Right lobe of liver (tissue), 4 donors: Measurements from ENCODE around the gene PAK5.

ENCODE experiments used
- POLR2A ChIP-seq: fragments of 450-650 bp; IDR thresholded peaks from one replicate; pipeline ENCODE4 v1.6.1; 2017; ENCODE audit warnings: antibody characterized with exemption, mild to moderate bottlenecking
- TF ChIP-seq, protein P1 (sequence below), 4 donors: fragments of 200-600 bp in 3 of 4; fragments of 450-650 bp in 1 of 4; IDR thresholded peaks; one replicate each; pipeline versions ENCODE4 v1.5.1 to v1.8.0; 2016 to 2022; ENCODE audit warnings: antibody characterized with exemption in 4 of 4, mild to moderate bottlenecking in 2 of 4
- donor health status: DM: no; HTN: no; CAD: no.
- donor health status: DM: no; HTN: no; CAD: no.
- donor health status: DM: no; HTN: yes; CAD: no.

DNA sequence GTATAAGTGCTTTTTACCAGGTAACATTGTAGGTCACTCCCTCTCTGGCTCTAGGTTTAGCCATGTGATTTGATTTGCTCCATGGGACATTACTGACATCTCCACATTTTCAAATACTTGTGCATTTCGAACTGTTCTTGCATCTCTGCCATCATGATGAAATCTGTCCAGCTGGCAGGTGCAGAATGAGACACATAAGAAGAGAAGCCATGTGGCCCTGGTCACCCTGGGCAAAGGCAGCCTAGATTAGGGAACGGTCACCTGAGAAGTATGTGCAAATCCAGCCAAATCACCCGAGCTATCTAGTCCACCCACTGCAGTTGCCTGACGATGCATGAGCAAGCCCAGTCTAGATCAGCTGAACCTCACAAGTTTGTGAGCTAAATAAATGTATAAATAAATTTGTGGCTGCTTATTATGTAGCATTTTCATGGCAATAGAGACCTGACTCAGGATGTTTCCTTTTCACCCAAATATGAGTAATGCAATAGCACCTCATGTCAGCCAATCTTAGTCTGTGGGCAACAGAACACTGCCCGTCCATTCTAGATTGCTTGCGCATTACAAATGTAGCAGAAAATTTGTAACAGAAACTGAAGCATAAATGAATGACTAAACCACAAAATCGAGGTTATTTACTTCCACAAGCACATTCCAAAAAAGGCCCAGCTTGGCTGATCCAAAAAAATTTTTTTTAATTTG lies 115.2 kb downstream of the PAK5 start:
- TF ChIP-seq, protein P1, sequence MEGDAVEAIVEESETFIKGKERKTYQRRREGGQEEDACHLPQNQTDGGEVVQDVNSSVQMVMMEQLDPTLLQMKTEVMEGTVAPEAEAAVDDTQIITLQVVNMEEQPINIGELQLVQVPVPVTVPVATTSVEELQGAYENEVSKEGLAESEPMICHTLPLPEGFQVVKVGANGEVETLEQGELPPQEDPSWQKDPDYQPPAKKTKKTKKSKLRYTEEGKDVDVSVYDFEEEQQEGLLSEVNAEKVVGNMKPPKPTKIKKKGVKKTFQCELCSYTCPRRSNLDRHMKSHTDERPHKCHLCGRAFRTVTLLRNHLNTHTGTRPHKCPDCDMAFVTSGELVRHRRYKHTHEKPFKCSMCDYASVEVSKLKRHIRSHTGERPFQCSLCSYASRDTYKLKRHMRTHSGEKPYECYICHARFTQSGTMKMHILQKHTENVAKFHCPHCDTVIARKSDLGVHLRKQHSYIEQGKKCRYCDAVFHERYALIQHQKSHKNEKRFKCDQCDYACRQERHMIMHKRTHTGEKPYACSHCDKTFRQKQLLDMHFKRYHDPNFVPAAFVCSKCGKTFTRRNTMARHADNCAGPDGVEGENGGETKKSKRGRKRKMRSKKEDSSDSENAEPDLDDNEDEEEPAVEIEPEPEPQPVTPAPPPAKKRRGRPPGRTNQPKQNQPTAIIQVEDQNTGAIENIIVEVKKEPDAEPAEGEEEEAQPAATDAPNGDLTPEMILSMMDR (IDR thresholded peaks at IDR 0.05): no peak
- TF ChIP-seq POLR2A: no peak
